ENCODE measurements around the gene BRINP2.

BRINP2 gene

GRCh38 chr1:177275736-177276135, 105.0 kb downstream of the BRINP2 start:
- no peak for DNase-seq (ENCODE audit: low read depth)

- no peak for DNase-seq (ENCODE audit: low read depth)
These were observed 108.0 kb downstream of the BRINP2 start for GRCh38 chr1:177278626-177279390.

DNA sequence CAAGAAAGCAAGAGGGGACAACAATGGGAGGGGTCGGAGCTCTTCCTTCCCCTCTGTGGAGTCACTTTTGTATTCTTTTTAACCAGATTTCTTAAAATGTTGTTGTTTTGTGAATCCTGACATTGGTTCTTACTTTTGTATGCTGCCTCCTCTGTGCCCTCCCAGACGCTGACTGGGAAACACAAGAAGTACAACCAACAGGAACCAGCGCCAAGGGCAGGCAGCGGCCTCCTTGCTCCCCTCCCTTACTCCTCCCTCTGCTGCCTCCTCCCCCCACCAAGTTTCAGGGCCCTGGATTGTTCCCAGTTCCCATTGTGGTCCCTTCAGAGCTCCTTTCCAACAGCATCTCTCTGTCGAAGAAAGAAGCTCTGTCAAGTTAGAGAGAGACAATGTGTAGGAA, 111.1 kb downstream of the BRINP2 start:
- DNase-seq (ENCODE audit: low read depth), result no peak

- no peak for DNase-seq (ENCODE audit: low read depth)
These were observed 112.2 kb downstream of the BRINP2 start for GRCh38 chr1:177282976-177283375.

- DNase-seq (ENCODE audit: low read depth), result no peak
These were observed 112.6 kb downstream of the BRINP2 start for GRCh38 chr1:177283380-177283779.

GRCh38 chr1:177286396-177286795, 115.6 kb downstream of the BRINP2 start:
- no peak for DNase-seq (ENCODE audit: low read depth)

- no peak for DNase-seq (ENCODE audit: low read depth)
These were observed 116.5 kb downstream of the BRINP2 start for GRCh38 chr1:177287270-177287669.

DNA sequence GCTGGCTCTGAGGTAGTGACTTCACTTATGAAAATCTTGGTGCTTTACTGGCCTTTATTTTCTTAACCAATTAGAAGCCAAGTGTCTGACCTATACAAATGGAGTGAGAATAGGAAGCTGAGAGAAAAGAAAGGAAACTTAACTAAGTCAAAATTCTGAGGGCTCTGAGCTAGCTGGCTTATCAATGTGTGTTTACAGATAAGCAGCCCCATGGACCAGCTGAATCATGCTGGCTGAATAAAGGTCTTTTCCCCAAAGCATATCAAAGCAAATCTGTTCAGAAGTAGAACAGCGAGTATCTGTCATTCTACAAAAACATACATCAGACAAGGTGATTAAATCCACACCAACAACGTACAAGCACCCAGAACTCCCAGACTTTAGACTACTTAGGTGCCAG, 117.2 kb downstream of the BRINP2 start:
- no peak for DNase-seq (ENCODE audit: low read depth)

DNA sequence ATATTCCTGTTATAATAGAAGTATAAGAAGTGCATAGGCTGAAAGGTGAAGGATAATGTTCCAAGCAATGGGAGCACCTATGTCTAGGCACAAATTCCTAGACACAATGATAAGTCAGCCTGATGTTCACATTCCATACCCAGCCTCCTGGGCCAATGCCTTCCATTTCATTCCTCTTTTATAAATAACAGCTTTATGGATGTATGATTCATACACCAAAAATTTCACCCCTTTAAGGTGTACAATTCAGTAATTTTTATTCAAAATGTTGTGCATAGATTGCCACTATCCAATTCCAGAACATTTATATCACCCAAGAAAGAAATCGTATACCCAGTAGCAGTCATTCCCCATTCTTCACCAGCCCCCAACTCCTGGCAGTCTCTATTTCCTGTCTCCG, 118.8 kb downstream of the BRINP2 start:
- DNase-seq (ENCODE audit: low read depth), result no peak

- DNase-seq (ENCODE audit: low read depth), result no peak
These were observed 129.7 kb downstream of the BRINP2 start for GRCh38 chr1:177300431-177300830.

DNA sequence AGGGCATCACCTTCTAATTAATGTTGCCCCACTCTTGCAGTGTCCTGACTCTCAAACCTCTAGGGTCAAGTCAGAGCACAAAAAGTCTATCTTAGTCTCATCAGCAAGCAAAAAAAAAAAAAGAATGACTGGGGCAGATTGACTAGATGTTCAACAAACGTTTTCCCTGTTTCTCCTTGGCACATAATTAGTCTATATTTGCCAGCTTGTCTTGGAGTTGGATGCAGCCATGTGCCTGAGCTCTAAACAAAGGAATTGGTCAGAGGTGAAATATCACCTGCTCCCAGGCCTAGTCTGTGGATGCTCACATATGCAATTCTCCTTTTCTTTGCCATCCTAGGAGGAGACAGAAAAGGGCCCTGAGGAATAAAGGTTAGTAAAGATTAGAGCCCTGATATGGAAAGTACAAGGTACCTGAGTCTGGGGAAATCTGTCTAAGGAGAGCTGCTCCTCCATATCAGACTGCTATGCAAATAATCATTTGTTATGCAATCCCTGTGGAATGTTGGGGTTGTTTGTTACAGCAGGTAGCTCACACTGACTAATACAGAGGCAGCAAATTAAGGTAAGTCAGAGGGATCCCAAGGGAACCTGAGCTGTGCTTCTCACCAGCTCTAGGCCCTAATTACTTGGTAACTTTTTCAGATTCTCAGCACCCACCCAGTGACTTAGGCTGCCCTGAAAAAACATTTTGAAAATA, 130.8 kb downstream of the BRINP2 start:
- no peak for DNase-seq (ENCODE audit: low read depth)

DNA sequence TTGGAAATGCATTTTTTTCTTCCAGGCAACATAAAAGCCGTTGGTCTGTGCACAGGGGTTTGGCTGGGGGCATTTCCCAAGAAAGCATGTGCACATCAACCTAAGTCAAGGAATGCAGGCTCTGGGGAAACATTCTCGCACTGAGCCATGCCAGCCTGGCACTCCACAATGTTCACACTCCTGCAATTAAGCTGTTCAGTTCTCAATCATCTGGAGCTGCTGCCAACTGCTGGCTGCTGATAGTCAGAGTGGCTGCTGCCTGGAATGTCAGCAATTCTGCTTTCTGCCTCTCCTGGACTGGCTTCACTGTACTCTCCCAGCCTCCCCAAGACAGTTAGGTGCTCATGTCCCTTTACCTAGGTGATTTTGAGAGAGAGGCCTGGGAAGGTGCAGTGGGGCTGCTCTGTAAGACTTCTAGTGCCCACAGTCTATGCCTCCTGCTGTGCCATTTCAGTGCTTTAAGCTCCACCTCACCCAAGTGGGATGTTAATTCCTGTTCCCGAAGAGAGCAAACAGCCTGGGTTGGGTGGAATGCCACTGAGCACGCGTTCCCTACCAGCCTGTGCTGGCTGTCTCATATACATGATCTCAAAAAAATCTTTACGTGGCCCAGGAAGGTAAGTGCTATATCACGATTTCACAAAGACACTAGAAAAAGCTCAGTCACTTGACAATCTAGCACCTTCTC, 131.7 kb downstream of the BRINP2 start:
- DNase-seq (ENCODE audit: low read depth), result no peak

GRCh38 chr1:177305040-177306018, 134.6 kb downstream of the BRINP2 start:
- no peak for DNase-seq (ENCODE audit: low read depth)

GRCh38 chr1:177306019-177306415, 135.3 kb downstream of the BRINP2 start:
- DNase-seq (ENCODE audit: low read depth), result no peak

- DNase-seq (ENCODE audit: low read depth), result no peak
These were observed 136.2 kb downstream of the BRINP2 start for GRCh38 chr1:177306981-177307380.

GRCh38 chr1:177307771-177308170, 137.0 kb downstream of the BRINP2 start:
- no peak for DNase-seq (ENCODE audit: low read depth)

DNA sequence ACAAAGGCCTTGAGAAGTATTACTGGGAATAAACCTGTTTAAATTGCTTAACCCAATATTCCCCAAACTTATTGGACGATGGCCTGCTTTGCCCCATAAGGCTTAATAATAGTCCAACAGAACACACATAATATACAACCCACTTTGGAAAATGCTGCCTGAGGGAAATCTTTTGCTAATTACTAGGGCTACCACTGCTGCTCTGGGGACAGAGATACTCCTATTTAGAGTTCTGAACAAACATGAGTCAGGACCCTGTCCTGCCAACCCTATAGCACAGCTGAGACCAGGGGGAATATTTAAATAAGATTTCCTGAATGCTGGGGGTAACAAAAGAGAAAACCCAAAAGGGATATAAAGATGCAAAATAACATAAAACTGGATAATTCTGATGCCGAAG, 139.1 kb downstream of the BRINP2 start:
- no peak for DNase-seq (ENCODE audit: low read depth)

GRCh38 chr1:177310326-177310725, 139.6 kb downstream of the BRINP2 start:
- DNase-seq (ENCODE audit: low read depth), result no peak

- no peak for DNase-seq (ENCODE audit: low read depth)
These were observed 140.4 kb downstream of the BRINP2 start for GRCh38 chr1:177311111-177311510.

- no peak for DNase-seq (ENCODE audit: low read depth)
These were observed 140.8 kb downstream of the BRINP2 start for GRCh38 chr1:177311586-177311985.

DNA sequence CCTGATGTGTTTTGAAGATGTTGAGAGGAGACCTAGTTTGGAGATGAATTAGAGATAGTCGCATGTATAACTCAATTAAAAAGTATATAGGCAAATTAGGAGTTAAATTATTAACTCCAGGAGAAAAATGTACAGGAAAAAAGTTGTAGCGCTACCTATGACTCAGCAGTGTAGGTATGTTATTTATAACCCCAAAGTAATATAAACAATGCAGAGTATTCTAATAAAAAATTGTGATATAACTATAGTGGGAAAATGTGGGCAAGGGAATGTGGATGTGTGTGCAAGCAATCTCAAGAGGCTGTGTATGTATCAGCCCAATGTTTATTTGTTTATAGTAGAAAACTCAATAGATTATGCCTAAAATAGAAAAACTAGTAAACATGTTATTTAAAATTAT, 144.5 kb downstream of the BRINP2 start:
- no peak for DNase-seq (ENCODE audit: low read depth)

DNA sequence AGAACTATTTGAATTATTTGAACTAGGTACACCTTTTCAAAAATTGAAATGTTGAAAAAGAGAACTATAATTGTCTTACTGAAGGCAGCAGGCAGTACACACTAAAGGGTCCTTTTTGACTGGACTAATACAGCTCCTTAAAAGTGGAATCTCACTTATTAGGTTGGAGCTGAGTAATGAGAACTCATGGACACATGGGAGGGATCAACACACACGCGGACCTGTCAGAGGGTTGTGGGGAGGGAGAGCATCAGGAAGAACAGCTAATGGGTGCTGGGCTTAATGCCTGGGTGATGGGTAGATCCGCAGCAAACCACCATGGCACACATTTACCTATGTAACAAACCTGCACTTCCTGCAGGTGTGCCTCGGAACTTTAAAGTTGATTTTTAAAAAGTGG, 145.0 kb downstream of the BRINP2 start:
- no peak for DNase-seq (ENCODE audit: low read depth)
